ENCODE results near the gene CNDP2.

DNA sequence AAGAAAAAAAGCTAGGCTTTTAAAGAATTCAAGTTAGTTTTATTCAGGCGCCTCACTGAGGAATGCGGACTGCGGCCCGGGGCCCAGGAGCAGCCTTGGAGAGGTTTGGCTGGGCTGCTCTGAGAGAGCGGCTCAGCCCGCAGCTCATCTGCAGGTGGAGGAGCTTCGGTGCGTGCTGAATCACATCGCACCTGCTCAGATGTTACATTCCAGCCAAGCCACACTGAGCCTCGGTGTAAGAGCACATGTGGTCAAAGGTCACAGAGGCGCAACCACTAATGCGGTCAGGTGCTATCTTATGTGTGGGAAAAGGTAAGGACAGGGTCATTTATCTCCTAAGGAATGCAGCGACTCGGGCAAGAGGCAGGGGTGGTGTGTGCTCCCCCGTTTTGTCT, 21.1 kb downstream of the CNDP2 start:
- TF ChIP-seq NFIC (IDR thresholded peaks at IDR 0.05) (no peak), EP300 (IDR thresholded peaks at IDR 0.05; ENCODE audit: borderline replicate concordance) (no peak), RAD21 (IDR thresholded peaks at IDR 0.05; ENCODE audit: low read depth) (no peak), FOXM1 (IDR thresholded peaks at IDR 0.05; ENCODE audit: borderline replicate concordance, low read depth) (no peak), TAF1 (IDR thresholded peaks at IDR 0.05; ENCODE audit: low read depth) (no peak)
- TF ChIP-seq, protein P1, sequence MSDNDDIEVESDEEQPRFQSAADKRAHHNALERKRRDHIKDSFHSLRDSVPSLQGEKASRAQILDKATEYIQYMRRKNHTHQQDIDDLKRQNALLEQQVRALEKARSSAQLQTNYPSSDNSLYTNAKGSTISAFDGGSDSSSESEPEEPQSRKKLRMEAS (IDR thresholded peaks at IDR 0.05), result no peak
- TF ChIP-seq, protein P2, sequence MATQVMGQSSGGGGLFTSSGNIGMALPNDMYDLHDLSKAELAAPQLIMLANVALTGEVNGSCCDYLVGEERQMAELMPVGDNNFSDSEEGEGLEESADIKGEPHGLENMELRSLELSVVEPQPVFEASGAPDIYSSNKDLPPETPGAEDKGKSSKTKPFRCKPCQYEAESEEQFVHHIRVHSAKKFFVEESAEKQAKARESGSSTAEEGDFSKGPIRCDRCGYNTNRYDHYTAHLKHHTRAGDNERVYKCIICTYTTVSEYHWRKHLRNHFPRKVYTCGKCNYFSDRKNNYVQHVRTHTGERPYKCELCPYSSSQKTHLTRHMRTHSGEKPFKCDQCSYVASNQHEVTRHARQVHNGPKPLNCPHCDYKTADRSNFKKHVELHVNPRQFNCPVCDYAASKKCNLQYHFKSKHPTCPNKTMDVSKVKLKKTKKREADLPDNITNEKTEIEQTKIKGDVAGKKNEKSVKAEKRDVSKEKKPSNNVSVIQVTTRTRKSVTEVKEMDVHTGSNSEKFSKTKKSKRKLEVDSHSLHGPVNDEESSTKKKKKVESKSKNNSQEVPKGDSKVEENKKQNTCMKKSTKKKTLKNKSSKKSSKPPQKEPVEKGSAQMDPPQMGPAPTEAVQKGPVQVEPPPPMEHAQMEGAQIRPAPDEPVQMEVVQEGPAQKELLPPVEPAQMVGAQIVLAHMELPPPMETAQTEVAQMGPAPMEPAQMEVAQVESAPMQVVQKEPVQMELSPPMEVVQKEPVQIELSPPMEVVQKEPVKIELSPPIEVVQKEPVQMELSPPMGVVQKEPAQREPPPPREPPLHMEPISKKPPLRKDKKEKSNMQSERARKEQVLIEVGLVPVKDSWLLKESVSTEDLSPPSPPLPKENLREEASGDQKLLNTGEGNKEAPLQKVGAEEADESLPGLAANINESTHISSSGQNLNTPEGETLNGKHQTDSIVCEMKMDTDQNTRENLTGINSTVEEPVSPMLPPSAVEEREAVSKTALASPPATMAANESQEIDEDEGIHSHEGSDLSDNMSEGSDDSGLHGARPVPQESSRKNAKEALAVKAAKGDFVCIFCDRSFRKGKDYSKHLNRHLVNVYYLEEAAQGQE (IDR thresholded peaks at IDR 0.05; ENCODE audit: low read depth), result no peak

All from Ishikawa (cell line).